H1 (cell line): Measurements from ENCODE around the gene MUC2. TPM values are rescaled to one million over a fixed set of nuclear protein-coding genes. Genes with fewer than 3 reads are reported as not detected.

Source experiments
- CTCF ChIA-PET: fragments of 300-600 bp; sonication (Branson Sonifier 250); formaldehyde crosslinking; loops from one replicate; lab custom pipeline; 2021; ENCODE audit not compliant: partially characterized antibody; lab: Charles Lee
- POLR2A ChIA-PET: fragments of 300-600 bp; sonication (Branson Sonifier 250); formaldehyde crosslinking; loops from one replicate; lab custom pipeline; 2021; ENCODE audit warnings: inconsistent platforms; ENCODE audit not compliant: partially characterized antibody; lab: Charles Lee
- DNase-seq, 2 experiments: peaks; one replicate each; pipeline versions ENCODE4 v3.0.0 to v3.0.0-alpha.2; 2010 to 2022; ENCODE audit warnings: low spot score in 2 of 2, low read depth in 1 of 2, mixed read lengths in 1 of 2
- FAIRE-seq: peaks from 2 replicates; lab custom pipeline; 2011; peaks lifted over from hg19 to GRCh38; lab: Jason Lieb, UNC
- H2AFZ ChIP-seq: 2 replicates; pipeline ENCODE4 v1.8.1; 2012; ENCODE audit warnings: low read length, inconsistent platforms
- H2AK5ac ChIP-seq: 2 replicates; pipeline ENCODE4 v1.6.1; 2013; ENCODE audit warnings: low read depth, low read length
- H2BK120ac ChIP-seq: replicated peaks from 2 replicates; pipeline ENCODE3; 2013; ENCODE audit warnings: low read depth, low read length, inconsistent platforms
- H2BK12ac ChIP-seq: 2 replicates; pipeline ENCODE4 v1.6.1; 2013; ENCODE audit warnings: low read depth, low read length
- H2BK15ac ChIP-seq: 2 replicates; pipeline ENCODE4 v1.6.1; 2013; ENCODE audit warnings: low read length
- H2BK20ac ChIP-seq: 2 replicates; pipeline ENCODE4 v1.6.1; 2013; ENCODE audit warnings: low read length
- H2BK5ac ChIP-seq: 2 replicates; pipeline ENCODE4 v1.6.1; 2013; ENCODE audit warnings: low read depth, low read length
- H3K14ac ChIP-seq: 2 replicates; pipeline ENCODE4 v1.6.1; 2013; ENCODE audit warnings: inconsistent platforms; ENCODE audit not compliant: insufficient read length
- H3K18ac ChIP-seq: 2 replicates; pipeline ENCODE4 v1.6.1; 2013; ENCODE audit warnings: low read length; ENCODE audit errors: extremely low read depth
- H3K23ac ChIP-seq: 2 replicates; pipeline ENCODE4 v1.6.1; 2013; ENCODE audit warnings: inconsistent platforms; ENCODE audit not compliant: insufficient read length
- H3K23me2 ChIP-seq: 2 replicates; pipeline ENCODE4 v1.6.1; 2013; ENCODE audit warnings: low read depth, low read length
- H3K27ac ChIP-seq: 2 replicates; pipeline ENCODE4 v1.6.1; 2011; ENCODE audit warnings: low read depth, low read length, inconsistent platforms
- H3K27me3 ChIP-seq, 4 experiments: replicated peaks in 1 of 4; 1 replicate in 1 of 4; 2 replicates in 3 of 4; pipeline versions ENCODE4 v1.6.1 to v1.8.1; 2011 to 2013; ENCODE audit warnings: low read length in 3 of 4, mild to moderate bottlenecking in 3 of 4, inconsistent platforms in 2 of 4, mixed read lengths in 2 of 4, moderate library complexity in 1 of 4; ENCODE audit not compliant: control insufficient read depth in 3 of 4, insufficient read depth in 3 of 4; ENCODE audit errors: extremely low read depth in 1 of 4
- H3K36me3 ChIP-seq, 4 experiments: 2 replicates each; pipeline versions ENCODE4 v1.6.1 to v1.8.1; 2011 to 2013; ENCODE audit warnings: mild to moderate bottlenecking in 4 of 4, low read length in 3 of 4, moderate library complexity in 2 of 4, control low read depth in 1 of 4, inconsistent platforms in 1 of 4; ENCODE audit not compliant: insufficient read depth in 4 of 4, control insufficient read depth in 2 of 4
- H3K4ac ChIP-seq: replicated peaks from 2 replicates; pipeline ENCODE3; 2013; ENCODE audit warnings: low read length, low read depth, mixed read lengths, inconsistent platforms; ENCODE audit not compliant: insufficient read length
- H3K4me1 ChIP-seq, 4 experiments: replicated peaks in 1 of 4; 1 replicate in 1 of 4; 2 replicates in 3 of 4; pipeline versions ENCODE4 v1.6.1 to v1.8.1; 2011 to 2013; ENCODE audit warnings: low read length in 3 of 4, inconsistent platforms in 2 of 4, mixed read lengths in 1 of 4; ENCODE audit not compliant: insufficient read depth in 4 of 4, control insufficient read depth in 3 of 4
- H3K4me2 ChIP-seq, 2 experiments: 2 replicates each; pipeline versions ENCODE4 v1.6.1 to v1.8.1; 2011 to 2013; ENCODE audit warnings: low read depth in 2 of 2, low read length in 2 of 2, control low read depth in 1 of 2, inconsistent platforms in 1 of 2, mild to moderate bottlenecking in 1 of 2; ENCODE audit not compliant: insufficient read depth in 1 of 2
- H3K4me3 ChIP-seq, 4 experiments: fragments of 200-600, 300-600 bp in 1 of 4; sonication (generic), shearing (Covaris generic), sonication (Bioruptor Twin) in 1 of 4; 2 replicates each; pipeline versions ENCODE4 v1.5.1 to v1.8.1; 2011 to 2016; ENCODE audit warnings: low read length in 4 of 4, low read depth in 3 of 4, control low read depth in 2 of 4, inconsistent platforms in 2 of 4, mild to moderate bottlenecking in 2 of 4, mixed read lengths in 1 of 4, moderate library complexity in 1 of 4; ENCODE audit not compliant: insufficient read depth in 2 of 4; ENCODE audit errors: extremely low read depth in 1 of 4
- H3K56ac ChIP-seq: replicated peaks from 2 replicates; pipeline ENCODE3; 2013; ENCODE audit warnings: low read depth, mild to moderate bottlenecking, mixed read lengths, low read length, inconsistent platforms; ENCODE audit not compliant: insufficient read length
- H3K79me1 ChIP-seq: 2 replicates; pipeline ENCODE4 v1.6.1; 2013; ENCODE audit warnings: low read depth, low read length, control low read depth
- H3K79me2 ChIP-seq, 2 experiments: 2 replicates each; pipeline versions ENCODE4 v1.6.1 to v1.8.1; 2012 to 2013; ENCODE audit warnings: low read length in 2 of 2, mild to moderate bottlenecking in 2 of 2, inconsistent platforms in 1 of 2; ENCODE audit not compliant: insufficient read depth in 2 of 2, control insufficient read depth in 1 of 2
- H3K9ac ChIP-seq, 4 experiments: replicated peaks in 1 of 4; 1 replicate in 1 of 4; 2 replicates in 3 of 4; pipeline versions ENCODE4 v1.6.1 to v1.8.1; 2011 to 2013; ENCODE audit warnings: low read depth in 3 of 4, low read length in 3 of 4, control low read depth in 2 of 4, mild to moderate bottlenecking in 2 of 4, moderate library complexity in 2 of 4, inconsistent platforms in 1 of 4; ENCODE audit errors: extremely low read depth in 1 of 4
- H3K9me3 ChIP-seq, 2 experiments: 2 replicates each; pipeline versions ENCODE4 v1.6.1 to v1.8.1; 2012 to 2013; ENCODE audit warnings: mild to moderate bottlenecking in 2 of 2, moderate library complexity in 2 of 2, control low read depth in 1 of 2, inconsistent platforms in 1 of 2, low read depth in 1 of 2, low read length in 1 of 2, mixed read lengths in 1 of 2; ENCODE audit not compliant: insufficient read depth in 2 of 2
- H4K20me1 ChIP-seq, 2 experiments: replicated peaks in 1 of 2; 2 replicates each; pipeline versions ENCODE3 to v1.8.1; 2011 to 2013; ENCODE audit warnings: inconsistent platforms in 2 of 2, low read length in 2 of 2, mild to moderate bottlenecking in 1 of 2; ENCODE audit not compliant: insufficient read depth in 2 of 2, control insufficient read depth in 1 of 2
- H4K5ac ChIP-seq: 2 replicates; pipeline ENCODE4 v1.6.1; 2013; ENCODE audit warnings: low read length, low read depth, mixed read lengths, inconsistent platforms; ENCODE audit not compliant: insufficient read length
- H4K8ac ChIP-seq: 2 replicates; pipeline ENCODE4 v1.8.0; 2013; ENCODE audit warnings: mild to moderate bottlenecking, moderate library complexity, low read length, inconsistent platforms; ENCODE audit not compliant: insufficient read depth; ENCODE audit errors: extremely low read depth
- H4K91ac ChIP-seq: replicated peaks from 2 replicates; pipeline ENCODE3; 2013; ENCODE audit warnings: low read length, mixed read lengths, inconsistent platforms; ENCODE audit not compliant: insufficient read length
- ATF2 ChIP-seq: IDR thresholded peaks from 2 replicates; pipeline ENCODE4 v1.6.1; 2012; ENCODE audit warnings: low read length, inconsistent platforms
- FOSL1 ChIP-seq: IDR thresholded peaks from 2 replicates; pipeline ENCODE4 v1.6.1; 2011; ENCODE audit warnings: mild to moderate bottlenecking, low read depth, low read length, moderate library complexity; ENCODE audit not compliant: insufficient read depth
- KDM1A ChIP-seq: fragments of 200-600, 300-600 bp; sonication (generic); IDR thresholded peaks from 2 replicates; pipeline ENCODE4 v1.7.1; 2016; ENCODE audit warnings: mild to moderate bottlenecking, low read length, borderline replicate concordance
- MAX ChIP-seq: IDR thresholded peaks from 2 replicates; pipeline ENCODE4 v1.6.1; 2012; ENCODE audit warnings: inconsistent platforms
- SIN3A ChIP-seq, 2 experiments: IDR thresholded peaks in 1 of 2; conservative IDR thresholded peaks in 1 of 2; 2 replicates each; pipeline ENCODE4 v1.6.1; 2011 to 2012; ENCODE audit warnings: low read length in 2 of 2, improper control_type of control experiment in 1 of 2, low read depth in 1 of 2, mild to moderate bottlenecking in 1 of 2
- WGBS, 2 experiments: shearing (Covaris generic) in 1 of 2; methylation state at CpG; one replicate each; pipeline versions ENCODE4 v1.1.6 to v1.1.7; 2013 to 2015; ENCODE audit warnings: low lambda C conversion rate in 2 of 2, mixed read lengths in 2 of 2, inconsistent platforms in 1 of 2, low coverage in 1 of 2, missing lambda C conversion rate in 1 of 2; ENCODE audit not compliant: insufficient replicate concordance in 2 of 2, insufficient coverage in 1 of 2, insufficient read length in 1 of 2; ENCODE audit errors: extremely low coverage in 1 of 2, missing lambda C conversion rate in 1 of 2; 5-methylcytosine and 5-hydroxymethylcytosine counted together
- polyA plus RNA-seq, 7 experiments: library from polyadenylated mRNA; depleted of rRNA in 3 of 7; stranded (reverse) in 5 of 7; unstranded in 2 of 7; fragments of >200 nt in 5 of 7; fragments of 200-250 nt in 2 of 7; gene quantifications; 1 replicate in 5 of 7; 2 replicates in 1 of 7; 4 replicates in 1 of 7; pipeline versions ENCODE4 v1.2.1 to v1.2.3, GENCODE V29; 2011 to 2013; ENCODE audit warnings: missing spikeins in 2 of 7, mixed read lengths in 2 of 7
- total RNA-seq: library from RNA; stranded (reverse); fragmentation: NEBNext Ultra II Directional; extraction: Animal tissue kit (Norgen Biotek cat#: 25700); gene quantifications from 2 replicates; pipeline ENCODE4 v1.2.1, GENCODE V29; 2021

MUC2 gene
- total and polyA plus RNA-seq, 2 of the 8 experiments (the other 6 are each of a cell fraction or from before 2014, with no cell fraction given), result not detected

GRCh38 chr11:1073261-1073724, 1.4 kb upstream of the MUC2 start:
- Histone ChIP-seq H3K79me2 (no peaks in the 10 kb centered on the region), H2AFZ (no peak overlapping the region), H3K18ac (peak overlapping the region; percentile 32), H2BK5ac (peak overlapping the region; percentile 44), H3K23me2 (peaks cover 6% of the 10 kb centered on the region; the same call in 1 of the 2 replicates), H3K4me3 (no peak overlapping the region), H4K5ac (no peak overlapping the region), H3K79me1 (no peaks in the 10 kb centered on the region), H3K9me3 (no peaks in the 10 kb centered on the region), H4K20me1 (peaks cover 0 to 2% of the 10 kb centered on the region in 2 experiments), H3K14ac (no peak overlapping the region), H3K4me2 (no peak overlapping the region), H4K91ac (no peak overlapping the region), H3K27me3 (peaks cover 0 to 2% (median 0%) of the 10 kb centered on the region in 4 experiments; a peak in 1 of 7 replicates), H3K36me3 (no peaks in the 10 kb centered on the region), H3K27ac (no peak overlapping the region), H3K23ac (no peak overlapping the region), H4K8ac (no peak overlapping the region), H2BK120ac (no peak overlapping the region), H2AK5ac (no peak overlapping the region), H2BK20ac (no peak overlapping the region), H2BK12ac (no peak overlapping the region), H3K9ac (no peak overlapping the region), H3K4ac (no peak overlapping the region), H3K4me1 (peaks cover 0 to 3% (median 0%) of the 10 kb centered on the region in 4 experiments; a peak in 2 of 7 replicates), H3K56ac (no peak overlapping the region), H2BK15ac (no peak overlapping the region)
- WGBS, 2 experiments, result 79% methylated on average over 11 of the region's 13 CpGs; no CpG with 5 or more reads in 1 of the 2 experiments
- TF ChIP-seq KDM1A (no peak), MAX (0 out of 2 replicates have a peak, but pooled peaks have one; percentile 25), SIN3A (conservative IDR thresholded peaks at IDR 0.05 in 1 of 2, IDR thresholded peaks at IDR 0.05 in 1 of 2; ENCODE audit: low read depth in 1 of 2, low read length in 2 of 2) (no peak), FOSL1 (no peak), ATF2 (no peak)
- FAIRE-seq (no peak), DNase-seq (peak in 1 of 2 experiments; percentile 41)
- CTCF ChIA-PET, result interaction anchor here (1.4 kb wide), 1 partner anchor 20 kb away, joined by 3 read pairs; no protein-coding TSS in a partner anchor
- POLR2A ChIA-PET, result no interaction called here
